Activated naive CD4-positive, alpha-beta T cell treated with anti-CD3 and anti-CD28 coated beads, Interleukin-2, amount 50 U/mL, for 16 hours (primary cell): Measurements from ENCODE around the gene WDR47.
"Not testable (repeated sequence)": the region's sequence is repeated elsewhere in the genome, so short reads cannot be mapped to it uniquely, and the experiment has no call there.

ENCODE experiments used
- DNase-seq: peaks from one replicate; pipeline ENCODE4 v3.0.0-alpha.2; 2020

WDR47 gene

GRCh38 chr1:109041621-109042468 is at the start of gene WDR47:
Gene WDR47 (minus strand): TSS chr1:109042102. CDS start chr1:109023512, 18,590 bp downstream.
- DNase-seq = peak; percentile 96

GRCh38 chr1:109091078-109091838 is 49.4 kb upstream of the WDR47 start:
- no peak for DNase-seq

- peak; percentile 88 for DNase-seq
Observed at GRCh38 chr1:109090196-109091077, 48.5 kb upstream of the WDR47 start, which contains the start of gene TMEM167B. Gene TMEM167B (plus strand): TSS chr1:109090764. CDS start chr1:109090873, 109 bp downstream.

- peak; percentile 25 for DNase-seq
Observed at GRCh38 chr1:109089242-109090015, 47.5 kb upstream of the WDR47 start.

- DNase-seq = no peak
Observed at GRCh38 chr1:109084563-109085517, 42.9 kb upstream of the WDR47 start.

GRCh38 chr1:109083923-109084322 is 42.0 kb upstream of the WDR47 start:
- DNase-seq = no peak

GRCh38 chr1:109083501-109083900 is 41.6 kb upstream of the WDR47 start:
- DNase-seq = no peak

- DNase-seq = no peak
Observed at GRCh38 chr1:109080441-109081082, 38.7 kb upstream of the WDR47 start.

- DNase-seq = no peak
Observed at GRCh38 chr1:109079240-109079622, 37.3 kb upstream of the WDR47 start.

GRCh38 chr1:109078317-109078716 is 36.4 kb upstream of the WDR47 start:
- DNase-seq = no peak

GRCh38 chr1:109075531-109076490 is 33.9 kb upstream of the WDR47 start, which contains the start of gene TAF13:
Gene TAF13 (minus strand): TSS chr1:109076003. CDS start chr1:109075947, 56 bp downstream.
- DNase-seq = peak; percentile 84

GRCh38 chr1:109069294-109069693 is 27.4 kb upstream of the WDR47 start:
- no peak for DNase-seq

GRCh38 chr1:109067883-109068282 is 26.0 kb upstream of the WDR47 start:
- DNase-seq = no peak

GRCh38 chr1:109065137-109065536 is 23.2 kb upstream of the WDR47 start:
- no peak for DNase-seq

- DNase-seq = no peak
Observed at GRCh38 chr1:109061183-109061582, 19.3 kb upstream of the WDR47 start.

GRCh38 chr1:109060707-109061106 is 18.8 kb upstream of the WDR47 start:
- no peak for DNase-seq

GRCh38 chr1:109059026-109059425 is 17.1 kb upstream of the WDR47 start:
- no peak for DNase-seq

- no peak for DNase-seq
Observed at GRCh38 chr1:109056064-109056463, 14.2 kb upstream of the WDR47 start.

GRCh38 chr1:109052145-109052544 is 10.2 kb upstream of the WDR47 start:
- not testable (repeated sequence) for DNase-seq
